Mucosa of descending colon (tissue), 3 donors: ENCODE measurements around the gene SEMA3C. TPM values are rescaled to one million over a fixed set of nuclear protein-coding genes. Genes with fewer than 3 reads are reported as not detected.

Source experiments
- ATAC-seq: fragments of 200-7000 bp; cut with Tn5 transposase; one replicate; pipeline ENCODE4 v1.9.1; 2020; ENCODE audit warnings: mild to moderate bottlenecking, moderate library complexity
- DNase-seq, 3 donors: peaks; one replicate each; pipeline ENCODE4 v3.0.0-alpha.2; 2020
- H3K36me3 ChIP-seq: fragments of 200-600 bp; one replicate; pipeline ENCODE4 v1.8.0; 2021; ENCODE audit warnings: low read depth, mild to moderate bottlenecking
- H3K4me1 ChIP-seq: fragments of 200-600 bp; one replicate; pipeline ENCODE4 v1.8.0; 2021; ENCODE audit warnings: low read depth, mild to moderate bottlenecking
- H3K4me3 ChIP-seq: fragments of 200-600 bp; one replicate; pipeline ENCODE4 v1.8.0; 2021; ENCODE audit warnings: mild to moderate bottlenecking
- H3K9me3 ChIP-seq: fragments of 200-600 bp; one replicate; pipeline ENCODE4 v1.8.0; 2021; ENCODE audit warnings: mild to moderate bottlenecking
- CTCF ChIP-seq: fragments of 200-600 bp; IDR thresholded peaks from one replicate; pipeline ENCODE4 v1.8.0; 2022; ENCODE audit warnings: antibody characterized with exemption, mild to moderate bottlenecking
- intact Hi-C, 2 donors: fragments of 100-400 bp; cut with DNase I in 1 of 2; cut with micrococcal nuclease in 1 of 2; formaldehyde crosslinking; loops; one replicate each; pipeline versions ENCODE4 v1.11.0 to v1.11.1; 2022; cut with DNase I, micrococcal nuclease
- total RNA-seq, 3 donors: library from RNA; stranded (reverse); fragmentation: NEBNext Ultra II Directional in 2 of 3; extraction: Animal tissue kit (Norgen Biotek cat#: 25700) in 2 of 3; gene quantifications; one replicate each; pipeline versions ENCODE4 v1.2.1 to v1.2.4, GENCODE V29; 2021 to 2023
- donor health status: DM: no; HTN: no; CAD: no; lungs with moderate emphysema.
- donor health status: DM: no; HTN: no; CAD: no.
- donor health status: DM: no; HTN: yes; CAD: no.

The SEMA3C gene
- total RNA-seq, 3 donors from 2014 or later, result 72.4 to 150 (median 83.7) TPM

- H3K4me1 ChIP-seq, result peaks cover 10% of the 10 kb centered on the region
- no peaks in the 10 kb centered on the region for H3K9me3 ChIP-seq
- no peak for TF ChIP-seq CTCF
- no peaks in the 10 kb centered on the region for H3K36me3 ChIP-seq
- no peak overlapping the region for H3K4me3 ChIP-seq
- ATAC-seq (no peak), DNase-seq (no peak)
- intact Hi-C loops, result no loop called here
Observed at GRCh38 chr7:80843018-80843677, 75.7 kb downstream of the SEMA3C start.

- TF ChIP-seq CTCF, result no peak
- Histone ChIP-seq H3K36me3 (no peaks in the 10 kb centered on the region), H3K9me3 (no peaks in the 10 kb centered on the region), H3K4me3 (no peak overlapping the region), H3K4me1 (peaks cover 10% of the 10 kb centered on the region)
- ATAC-seq (no peak), DNase-seq (no peak)
- intact Hi-C loops, result no loop called here
Observed at GRCh38 chr7:80842022-80842790, 76.6 kb downstream of the SEMA3C start.

- H3K36me3 ChIP-seq, result no peaks in the 10 kb centered on the region
- intact Hi-C loops, result no loop called here
- no peak for ATAC-seq
- no peak for DNase-seq
- peaks cover 10% of the 10 kb centered on the region for H3K4me1 ChIP-seq
- H3K4me3 ChIP-seq, result no peak overlapping the region
- no peaks in the 10 kb centered on the region for H3K9me3 ChIP-seq
- TF ChIP-seq CTCF, result no peak
Observed at GRCh38 chr7:80841423-80841955, 77.4 kb downstream of the SEMA3C start.

- no peak for ATAC-seq
- no peak overlapping the region for H3K4me3 ChIP-seq
- H3K36me3 ChIP-seq, result no peaks in the 10 kb centered on the region
- H3K9me3 ChIP-seq, result no peaks in the 10 kb centered on the region
- TF ChIP-seq CTCF, result no peak
- peaks cover 10% of the 10 kb centered on the region for H3K4me1 ChIP-seq
- intact Hi-C loops, result no loop called here
- no peak for DNase-seq
Observed at GRCh38 chr7:80840681-80841080, 78.2 kb downstream of the SEMA3C start.

GRCh38 chr7:80839855-80840254, 79.0 kb downstream of the SEMA3C start:
- Histone ChIP-seq H3K4me3 (no peak overlapping the region), H3K4me1 (peaks cover 10% of the 10 kb centered on the region), H3K9me3 (no peaks in the 10 kb centered on the region), H3K36me3 (no peaks in the 10 kb centered on the region)
- ATAC-seq (no peak), DNase-seq (no peak)
- TF ChIP-seq CTCF, result no peak
- intact Hi-C loops, result no loop called here
